Measurements from ENCODE around the gene ATP5PF. TPM values are rescaled to one million over a fixed set of nuclear protein-coding genes. Genes with fewer than 3 reads are reported as not detected.
"Not testable (repeated sequence)": the region's sequence is repeated elsewhere in the genome, so short reads cannot be mapped to it uniquely, and the experiment has no call there.

Gene ATP5PF
- total RNA-seq, 4 donors from 2014 or later = 15.9 to 108 (median 76.2) TPM

DNA sequence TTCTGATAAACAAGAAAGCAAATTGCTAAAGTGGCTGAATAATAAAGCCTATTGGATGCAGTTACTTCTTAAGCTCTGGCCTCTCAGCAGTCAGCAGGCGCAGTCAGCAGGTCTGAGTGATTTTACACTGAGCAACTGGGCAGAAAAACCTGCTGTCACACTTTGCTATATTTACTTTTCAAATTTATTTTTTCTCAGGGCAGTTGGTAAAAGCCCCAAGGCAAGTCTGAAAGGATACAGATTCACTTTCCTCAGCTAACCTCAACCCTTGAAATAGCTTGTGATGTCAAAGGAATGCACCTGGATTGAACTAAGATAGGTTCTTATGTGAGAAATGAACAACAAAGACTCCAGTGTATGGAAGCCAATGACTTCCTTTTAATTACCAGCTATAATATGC lies 34.0 kb downstream of the ATP5PF start:
- Histone ChIP-seq H3K27ac (peak overlapping the region in 1 of 2 donors; percentile 19), H3K4me1 (no peaks in the 10 kb centered on the region), H3K27me3 (no peaks in the 10 kb centered on the region), H3K36me3 (no peaks in the 10 kb centered on the region), H3K9me3 (no peaks in the 10 kb centered on the region), H3K4me3 (no peak overlapping the region)
- TF ChIP-seq, protein P1, sequence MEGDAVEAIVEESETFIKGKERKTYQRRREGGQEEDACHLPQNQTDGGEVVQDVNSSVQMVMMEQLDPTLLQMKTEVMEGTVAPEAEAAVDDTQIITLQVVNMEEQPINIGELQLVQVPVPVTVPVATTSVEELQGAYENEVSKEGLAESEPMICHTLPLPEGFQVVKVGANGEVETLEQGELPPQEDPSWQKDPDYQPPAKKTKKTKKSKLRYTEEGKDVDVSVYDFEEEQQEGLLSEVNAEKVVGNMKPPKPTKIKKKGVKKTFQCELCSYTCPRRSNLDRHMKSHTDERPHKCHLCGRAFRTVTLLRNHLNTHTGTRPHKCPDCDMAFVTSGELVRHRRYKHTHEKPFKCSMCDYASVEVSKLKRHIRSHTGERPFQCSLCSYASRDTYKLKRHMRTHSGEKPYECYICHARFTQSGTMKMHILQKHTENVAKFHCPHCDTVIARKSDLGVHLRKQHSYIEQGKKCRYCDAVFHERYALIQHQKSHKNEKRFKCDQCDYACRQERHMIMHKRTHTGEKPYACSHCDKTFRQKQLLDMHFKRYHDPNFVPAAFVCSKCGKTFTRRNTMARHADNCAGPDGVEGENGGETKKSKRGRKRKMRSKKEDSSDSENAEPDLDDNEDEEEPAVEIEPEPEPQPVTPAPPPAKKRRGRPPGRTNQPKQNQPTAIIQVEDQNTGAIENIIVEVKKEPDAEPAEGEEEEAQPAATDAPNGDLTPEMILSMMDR (IDR thresholded peaks at IDR 0.05) = no peak
- no peak for TF ChIP-seq POLR2A (IDR thresholded peaks at IDR 0.05)
- no peak for DNase-seq
- intact Hi-C loops (cut with DNase I; ENCODE audit: low total_unique reads) = no loop called here

GRCh38 chr21:25695461-25695860 lies 39.2 kb downstream of the ATP5PF start:
- intact Hi-C loops (cut with DNase I; ENCODE audit: low total_unique reads); H3K27me3 ChIP-seq; H3K36me3 ChIP-seq; H3K27ac ChIP-seq; H3K4me3 ChIP-seq; H3K9me3 ChIP-seq; DNase-seq; H3K4me1 ChIP-seq: not testable (repeated sequence)

DNA sequence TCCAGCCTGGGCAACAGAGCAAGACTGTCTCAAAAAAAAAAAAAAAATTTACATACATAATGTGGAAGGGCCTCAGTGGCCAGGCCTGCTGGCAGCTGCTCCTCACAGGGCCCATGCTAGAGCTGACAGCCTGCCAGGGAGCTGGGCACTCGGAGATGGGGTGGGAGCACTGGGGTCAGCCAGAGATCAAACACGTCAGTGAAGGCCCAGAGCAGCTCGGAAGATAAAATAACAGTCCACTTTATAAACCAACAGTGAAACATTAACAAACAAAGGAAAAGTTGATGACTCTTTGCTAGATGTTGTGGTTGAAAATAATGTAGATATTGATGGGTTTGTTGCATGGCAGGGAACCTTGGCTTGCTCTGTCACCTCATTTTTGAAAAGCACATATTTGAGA lies 42.7 kb downstream of the ATP5PF start:
- Histone ChIP-seq H3K27ac (no peak overlapping the region), H3K36me3 (no peaks in the 10 kb centered on the region), H3K4me3 (no peak overlapping the region), H3K27me3 (no peaks in the 10 kb centered on the region), H3K4me1 (no peaks in the 10 kb centered on the region), H3K9me3 (no peaks in the 10 kb centered on the region)
- TF ChIP-seq, protein P1 (IDR thresholded peaks at IDR 0.05) = no peak
- no peak for TF ChIP-seq POLR2A (IDR thresholded peaks at IDR 0.05)
- intact Hi-C loops (cut with DNase I; ENCODE audit: low total_unique reads) = no loop called here
- DNase-seq = no peak

DNA sequence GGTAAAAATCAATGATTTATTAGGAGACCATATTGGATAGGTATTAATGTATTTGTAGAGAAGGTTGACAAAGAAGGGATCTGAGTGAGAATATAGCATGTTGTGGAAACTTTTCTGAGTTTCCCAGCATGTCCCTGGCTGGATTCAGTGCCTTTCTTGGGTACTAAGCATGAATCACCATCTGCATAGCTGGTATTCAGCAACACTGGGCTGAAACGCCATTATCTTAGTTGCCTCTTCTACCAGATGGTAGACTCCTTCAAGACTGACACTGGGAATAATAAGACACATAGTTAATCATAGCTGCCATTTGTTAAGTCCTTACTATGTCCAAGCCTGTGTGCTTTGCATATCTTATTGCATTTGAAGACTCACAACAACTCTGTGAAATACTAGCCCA lies 45.5 kb downstream of the ATP5PF start:
- no peaks in the 10 kb centered on the region for H3K9me3 ChIP-seq
- H3K4me1 ChIP-seq = no peaks in the 10 kb centered on the region
- DNase-seq = no peak
- no peaks in the 10 kb centered on the region for H3K27me3 ChIP-seq
- no peak overlapping the region for H3K4me3 ChIP-seq
- H3K27ac ChIP-seq = peak overlapping the region in 1 of 2 donors; percentile 45
- TF ChIP-seq, protein P1 (IDR thresholded peaks at IDR 0.05) = no peak
- TF ChIP-seq POLR2A (IDR thresholded peaks at IDR 0.05) = no peak
- no peaks in the 10 kb centered on the region for H3K36me3 ChIP-seq
- intact Hi-C loops (cut with DNase I; ENCODE audit: low total_unique reads) = no loop called here

GRCh38 chr21:25688275-25689155 lies 46.2 kb downstream of the ATP5PF start:
- Histone ChIP-seq H3K4me3 (no peak overlapping the region), H3K27me3 (no peaks in the 10 kb centered on the region), H3K36me3 (no peaks in the 10 kb centered on the region), H3K4me1 (no peaks in the 10 kb centered on the region), H3K27ac (peak overlapping the region in 1 of 2 donors; percentile 61), H3K9me3 (no peaks in the 10 kb centered on the region)
- no peak for DNase-seq
- intact Hi-C loops (cut with DNase I; ENCODE audit: low total_unique reads) = no loop called here
- TF ChIP-seq, protein P1 (IDR thresholded peaks at IDR 0.05) = no peak
- no peak for TF ChIP-seq POLR2A (IDR thresholded peaks at IDR 0.05)
